Neural cell (in vitro differentiated cells): ENCODE measurements around the gene TNS1.

Experiments
- CTCF ChIP-seq: fragments of 450-650 bp; IDR thresholded peaks from 2 replicates; pipeline ENCODE4 v1.5.1; 2014; ENCODE audit warnings: antibody characterized with exemption, mild to moderate bottlenecking, moderate library complexity; ENCODE audit not compliant: poor library complexity, severe bottlenecking
- EP300 ChIP-seq: fragments of 450-650 bp; conservative IDR thresholded peaks from 2 replicates; pipeline ENCODE4 v1.6.1; 2014; ENCODE audit warnings: antibody characterized with exemption, mild to moderate bottlenecking, moderate library complexity; ENCODE audit not compliant: poor library complexity, severe bottlenecking

- TF ChIP-seq EP300 (no peak), CTCF (no peak)
Observed at GRCh38 chr2:218011653-218012040, 8.9 kb upstream of the TNS1 start.
